Raji (cell line): ENCODE results near the gene TIMM10.

Source experiments
- POLR2A ChIP-seq: IDR thresholded peaks from 2 replicates; pipeline ENCODE4 v1.6.1; 2011; ENCODE audit warnings: low read depth, low read length, control low read depth; ENCODE audit not compliant: insufficient read depth

The TIMM10 gene

GRCh38 chr11:57547854-57548377, 17.4 kb upstream of the TIMM10 start:
- no peak for TF ChIP-seq POLR2A

GRCh38 chr11:57546869-57547475, 16.4 kb upstream of the TIMM10 start:
- no peak for TF ChIP-seq POLR2A

- TF ChIP-seq POLR2A, result no peak
Observed at GRCh38 chr11:57546451-57546850, 15.9 kb upstream of the TIMM10 start.

GRCh38 chr11:57545883-57546282, 15.3 kb upstream of the TIMM10 start:
- TF ChIP-seq POLR2A, result no peak

- no peak for TF ChIP-seq POLR2A
Observed at GRCh38 chr11:57544566-57544965, 14.0 kb upstream of the TIMM10 start.

GRCh38 chr11:57543593-57543992, 13.0 kb upstream of the TIMM10 start:
- no peak for TF ChIP-seq POLR2A

GRCh38 chr11:57542582-57542981, 12.0 kb upstream of the TIMM10 start:
- no peak for TF ChIP-seq POLR2A

GRCh38 chr11:57541169-57541568, 10.6 kb upstream of the TIMM10 start:
- no peak for TF ChIP-seq POLR2A

GRCh38 chr11:57539342-57539741, 8.8 kb upstream of the TIMM10 start:
- no peak for TF ChIP-seq POLR2A

GRCh38 chr11:57536947-57537619, 6.5 kb upstream of the TIMM10 start, which contains the start of gene SMTNL1:
Gene SMTNL1, plus strand, starts transcription at chr11:57537595. Its CDS starts 5,048 bp downstream, at chr11:57542643.
- TF ChIP-seq POLR2A, result no peak

GRCh38 chr11:57530215-57530595, 349 bp downstream of the TIMM10 start:
- no peak for TF ChIP-seq POLR2A

- no peak for TF ChIP-seq POLR2A
Observed at GRCh38 chr11:57529012-57529411, 1.5 kb downstream of the TIMM10 start.

GRCh38 chr11:57527056-57527631, 3.4 kb downstream of the TIMM10 start:
- no peak for TF ChIP-seq POLR2A

- TF ChIP-seq POLR2A, result no peak
Observed at GRCh38 chr11:57523419-57523818, 7.1 kb downstream of the TIMM10 start.

GRCh38 chr11:57521116-57521515, 9.4 kb downstream of the TIMM10 start:
- TF ChIP-seq POLR2A, result no peak

GRCh38 chr11:57516061-57516443, 14.5 kb downstream of the TIMM10 start:
- TF ChIP-seq POLR2A, result no peak
